HCT116 (cell line): ENCODE results near the gene PRKCH. TPM values are rescaled to one million over a fixed set of nuclear protein-coding genes. Genes with fewer than 3 reads are reported as not detected.

ENCODE experiments used
- ATAC-seq: fragments of 200-7000 bp; cut with Tn5 transposase; 2 replicates; pipeline ENCODE4 v1.9.1; 2020; ENCODE audit warnings: mild to moderate bottlenecking, moderate library complexity
- BruUV-seq: library from RNA; stranded (reverse); fragments of 400-500 nt; replicated peaks from 2 replicates; lab custom pipeline; 2021; lab: Mats Ljungman, UMichigan
- CTCF ChIA-PET: fragments of 300-600 bp; sonication (Branson Sonifier 250); formaldehyde crosslinking; loops from one replicate; lab custom pipeline; 2021; ENCODE audit warnings: antibody characterized with exemption; lab: Charles Lee
- POLR2A ChIA-PET: fragments of 300-600, 350-600 bp; sonication (Branson Sonifier 250); formaldehyde crosslinking; loops from one replicate; lab custom pipeline; 2021; ENCODE audit warnings: antibody characterized with exemption; lab: Charles Lee
- RAD21 ChIA-PET, 2 experiments: fragments of 300-600 bp; sonication (Branson Sonifier 250); formaldehyde crosslinking; loops; one replicate each; lab custom pipeline; 2023; ENCODE audit warnings: low total read pairs in 2 of 2; ENCODE audit not compliant: uncharacterized antibody in 2 of 2, unreplicated experiment in 2 of 2, low non-redundant PET in 1 of 2; lab: Charles Lee
- DNase-seq: peaks from one replicate; pipeline ENCODE4 v3.0.0-alpha.2; 2010; ENCODE audit warnings: low read depth, low spot score
- H2AFZ ChIP-seq: fragments of 200-600 bp; shearing (Covaris generic), sonication (generic); 2 replicates; pipeline ENCODE4 v1.6.1; 2017; ENCODE audit warnings: low read depth, mixed run types, mixed read lengths, antibody characterized with exemption, low read length; ENCODE audit not compliant: poor library complexity, severe bottlenecking
- H3K27ac ChIP-seq: 2 replicates; pipeline ENCODE4 v1.5.1; 2012; ENCODE audit warnings: low read depth, low read length
- H3K27me3 ChIP-seq: fragments of 200-600 bp; sonication (generic); 2 replicates; pipeline ENCODE4 v1.6.1; 2016; ENCODE audit warnings: mixed run types, low read length, mixed read lengths; ENCODE audit not compliant: insufficient read depth
- H3K36me3 ChIP-seq, 2 experiments: fragments of 200-500 bp in 1 of 2; fragments of 200-600 bp in 1 of 2; sonication (Bioruptor generic) in 1 of 2; sonication (generic) in 1 of 2; 2 replicates each; pipeline versions ENCODE4 v1.5.1 to v1.6.1; 2014 to 2016; ENCODE audit warnings: low read length in 2 of 2, inconsistent platforms in 1 of 2, mixed read lengths in 1 of 2, mixed run types in 1 of 2; ENCODE audit not compliant: insufficient read depth in 2 of 2, control insufficient read depth in 1 of 2
- H3K4me1 ChIP-seq, 2 experiments: fragments of 200-600 bp in 1 of 2; sonication (generic) in 1 of 2; 2 replicates each; pipeline versions ENCODE4 v1.5.1 to v1.6.1; 2012 to 2017; ENCODE audit warnings: low read length in 2 of 2, inconsistent platforms in 1 of 2, mild to moderate bottlenecking in 1 of 2, mixed read lengths in 1 of 2, mixed run types in 1 of 2, moderate library complexity in 1 of 2; ENCODE audit not compliant: insufficient read depth in 2 of 2, control insufficient read depth in 1 of 2
- H3K4me2 ChIP-seq: fragments of 200-600 bp; sonication (generic); 2 replicates; pipeline ENCODE4 v1.6.1; 2017; ENCODE audit warnings: mixed run types, low read length, mixed read lengths
- H3K4me3 ChIP-seq, 2 experiments: fragments of 200-600 bp in 1 of 2; sonication (generic) in 1 of 2; replicated peaks in 1 of 2; 2 replicates each; pipeline ENCODE4 v1.5.1; 2011 to 2016; ENCODE audit warnings: low read length in 2 of 2, control low read depth in 1 of 2, low read depth in 1 of 2, mild to moderate bottlenecking in 1 of 2, mixed read lengths in 1 of 2, mixed run types in 1 of 2
- H3K79me2 ChIP-seq: fragments of 200-600 bp; sonication (generic); 2 replicates; pipeline ENCODE4 v1.6.1; 2017; ENCODE audit warnings: mild to moderate bottlenecking, mixed run types, low read length, moderate library complexity, mixed read lengths; ENCODE audit not compliant: insufficient read depth
- H3K9ac ChIP-seq: fragments of 200-600 bp; sonication (generic); 2 replicates; pipeline ENCODE4 v1.6.1; 2016; ENCODE audit warnings: low read length, mixed read lengths
- H3K9me2 ChIP-seq: fragments of 200-600 bp; sonication (generic), shearing (Covaris generic); 2 replicates; pipeline ENCODE4 v1.6.1; 2017; ENCODE audit warnings: mixed run types, mild to moderate bottlenecking, moderate library complexity; ENCODE audit not compliant: insufficient read depth
- H3K9me3 ChIP-seq, 2 experiments: fragments of 200-500 bp in 1 of 2; fragments of 200-600 bp in 1 of 2; sonication (Bioruptor generic) in 1 of 2; sonication (generic) in 1 of 2; 2 replicates each; pipeline ENCODE4 v1.6.1; 2014 to 2017; ENCODE audit warnings: low read length in 2 of 2, mixed read lengths in 2 of 2, inconsistent platforms in 1 of 2, low read depth in 1 of 2, mild to moderate bottlenecking in 1 of 2, mixed run types in 1 of 2, moderate library complexity in 1 of 2; ENCODE audit not compliant: control insufficient read depth in 1 of 2, insufficient read depth in 1 of 2
- H4K20me1 ChIP-seq: fragments of 200-600 bp; sonication (generic), shearing (Covaris generic); 2 replicates; pipeline ENCODE4 v1.6.1; 2017; ENCODE audit warnings: mixed run types, mild to moderate bottlenecking, moderate library complexity; ENCODE audit not compliant: insufficient read depth
- CBX3 ChIP-seq: IDR thresholded peaks from 2 replicates; pipeline ENCODE4 v1.6.1; 2012; ENCODE audit warnings: low read depth
- CEBPB ChIP-seq: IDR thresholded peaks from 2 replicates; pipeline ENCODE4 v1.6.1; 2012; ENCODE audit warnings: low read depth
- JUND ChIP-seq: IDR thresholded peaks from 2 replicates; pipeline ENCODE4 v1.6.1; 2012
- POLR2AphosphoS5 ChIP-seq: IDR thresholded peaks from 2 replicates; pipeline ENCODE4 v1.6.1; 2011; ENCODE audit warnings: mild to moderate bottlenecking, low read depth, low read length, moderate library complexity
- RAD21 ChIP-seq: IDR thresholded peaks from 2 replicates; pipeline ENCODE4 v1.6.1; 2012; ENCODE audit warnings: low read depth, mild to moderate bottlenecking
- SP1 ChIP-seq: IDR thresholded peaks from 2 replicates; pipeline ENCODE4 v1.6.1; 2012; ENCODE audit warnings: low read depth
- YY1 ChIP-seq: IDR thresholded peaks from 2 replicates; pipeline ENCODE4 v1.6.1; 2011; ENCODE audit warnings: low read length, low read depth, moderate library complexity, mild to moderate bottlenecking; ENCODE audit not compliant: insufficient replicate concordance; ENCODE audit errors: extremely low read depth
- intact Hi-C: fragments of 100-400 bp; cut with micrococcal nuclease; formaldehyde crosslinking; loops from 2 replicates; pipeline ENCODE4 v1.10.0; 2022
- total RNA-seq: library from RNA; stranded (reverse); gene quantifications from one replicate; pipeline ENCODE4 v1.2.1, GENCODE V29; 2021; ENCODE audit not compliant: unreplicated experiment
- TF ChIP-seq, protein P1 (sequence below): IDR thresholded peaks from 2 replicates; pipeline ENCODE4 v1.6.1; 2011; ENCODE audit warnings: mild to moderate bottlenecking, low read length, moderate library complexity; ENCODE audit not compliant: insufficient replicate concordance; ENCODE audit errors: extremely low read depth
- TF ChIP-seq, protein P2 (sequence below): IDR thresholded peaks from 2 replicates; pipeline ENCODE4 v1.6.1; 2012

PRKCH gene
- total RNA-seq, 1 experiment from 2014 or later: 16.6 TPM

DNA sequence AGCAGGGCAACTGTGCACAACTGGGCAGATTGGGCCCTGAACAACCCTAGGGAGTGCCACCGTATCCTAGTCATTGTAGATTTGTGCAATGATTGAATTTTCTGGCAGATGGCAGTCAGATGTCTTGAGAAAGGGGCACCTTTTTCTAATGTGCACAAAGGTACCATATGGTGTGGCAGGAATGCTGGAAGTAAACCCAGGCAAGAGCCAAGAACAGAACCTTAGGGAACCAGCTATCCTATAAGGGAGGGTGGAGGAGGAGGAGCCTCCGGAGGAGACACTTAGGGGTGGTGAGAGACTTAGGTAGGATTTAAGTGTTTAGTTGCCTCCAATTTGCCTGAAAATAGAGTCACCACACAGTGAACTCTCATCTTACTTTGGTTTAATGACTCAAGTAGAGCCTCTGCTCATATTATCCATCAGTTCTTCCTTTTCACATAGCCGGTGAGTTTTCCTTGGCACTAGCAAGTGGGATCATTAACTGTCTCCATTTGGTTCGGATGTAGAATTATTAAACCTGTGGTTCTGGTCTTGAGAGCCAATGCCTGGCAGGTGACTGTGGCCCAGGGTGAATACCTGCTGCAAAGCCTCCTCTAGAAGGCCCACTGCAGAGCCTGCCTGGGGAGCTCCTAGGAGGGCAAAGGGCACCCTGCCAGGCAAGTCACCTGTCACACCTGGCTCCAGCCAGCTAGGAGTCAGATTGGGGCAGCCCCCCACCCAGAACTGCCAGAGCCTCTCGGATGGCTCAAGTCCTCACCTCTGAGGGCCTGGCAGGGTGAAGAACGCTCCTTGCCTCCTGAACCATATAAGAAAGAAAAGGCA lies 189.6 kb downstream of the PRKCH start:
- Histone ChIP-seq H3K4me2 (peak overlapping the region; percentile 47), H3K4me3 (no peak overlapping the region), H3K4me1 (peaks cover 33 to 46% of the 10 kb centered on the region in 2 experiments), H3K36me3 (no peaks in the 10 kb centered on the region), H3K9ac (no peak overlapping the region), H4K20me1 (no peaks in the 10 kb centered on the region), H3K9me3 (no peaks in the 10 kb centered on the region), H3K79me2 (no peaks in the 10 kb centered on the region), H3K27me3 (no peaks in the 10 kb centered on the region), H3K9me2 (no peaks in the 10 kb centered on the region), H2AFZ (no peak overlapping the region), H3K27ac (peak overlapping the region; percentile 79)
- ChIA-PET RAD21 (no interaction called here), CTCF (no interaction called here), POLR2A (interaction anchor here (1.0 to 1.9 kb wide), 2 partner anchors 22 to 26 kb away, joined by 3 to 6 read pairs; no protein-coding TSS in a partner anchor)
- ATAC-seq: peak; percentile 39
- TF ChIP-seq POLR2AphosphoS5: no peak
- TF ChIP-seq RAD21: peak; percentile 22; the same call in 1 of the 2 replicates
- no peak for TF ChIP-seq CBX3
- TF ChIP-seq, protein P1, sequence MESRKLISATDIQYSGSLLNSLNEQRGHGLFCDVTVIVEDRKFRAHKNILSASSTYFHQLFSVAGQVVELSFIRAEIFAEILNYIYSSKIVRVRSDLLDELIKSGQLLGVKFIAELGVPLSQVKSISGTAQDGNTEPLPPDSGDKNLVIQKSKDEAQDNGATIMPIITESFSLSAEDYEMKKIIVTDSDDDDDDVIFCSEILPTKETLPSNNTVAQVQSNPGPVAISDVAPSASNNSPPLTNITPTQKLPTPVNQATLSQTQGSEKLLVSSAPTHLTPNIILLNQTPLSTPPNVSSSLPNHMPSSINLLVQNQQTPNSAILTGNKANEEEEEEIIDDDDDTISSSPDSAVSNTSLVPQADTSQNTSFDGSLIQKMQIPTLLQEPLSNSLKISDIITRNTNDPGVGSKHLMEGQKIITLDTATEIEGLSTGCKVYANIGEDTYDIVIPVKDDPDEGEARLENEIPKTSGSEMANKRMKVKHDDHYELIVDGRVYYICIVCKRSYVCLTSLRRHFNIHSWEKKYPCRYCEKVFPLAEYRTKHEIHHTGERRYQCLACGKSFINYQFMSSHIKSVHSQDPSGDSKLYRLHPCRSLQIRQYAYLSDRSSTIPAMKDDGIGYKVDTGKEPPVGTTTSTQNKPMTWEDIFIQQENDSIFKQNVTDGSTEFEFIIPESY: no peak
- no TSS peak for BruUV-seq
- intact Hi-C loops: no loop called here
- no peak for DNase-seq

DNA sequence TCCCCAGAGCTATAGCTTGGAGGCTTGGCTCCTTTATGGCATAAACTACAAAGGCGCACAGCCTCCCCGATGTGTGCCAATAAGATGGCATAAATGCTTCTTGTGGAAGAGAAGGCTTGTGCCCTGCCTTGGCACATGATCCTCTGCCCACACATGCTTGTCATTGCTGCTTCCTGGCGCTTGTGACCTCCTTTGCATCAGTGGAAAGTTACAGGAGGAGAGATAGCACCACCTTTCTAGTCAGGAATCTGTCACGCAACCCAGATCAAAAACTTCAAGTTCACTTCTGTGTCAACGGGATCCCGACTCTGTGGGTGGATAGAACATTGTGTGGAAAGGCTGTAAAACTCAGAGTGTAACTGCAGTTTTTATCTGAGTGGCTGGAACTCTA lies 190.2 kb downstream of the PRKCH start:
- Histone ChIP-seq H3K9ac (no peak overlapping the region), H3K4me2 (peak overlapping the region; percentile 47)
- DNase-seq: no peak

More for the DNA sequence above, 190.2 kb downstream of the PRKCH start:
- CTCF ChIA-PET: no interaction called here
- TF ChIP-seq JUND: no peak
- no peak for TF ChIP-seq YY1
- TF ChIP-seq SP1: peak; percentile 47; the same call in 1 of the 2 replicates
- TF ChIP-seq CEBPB: no peak
- TF ChIP-seq, protein P2, sequence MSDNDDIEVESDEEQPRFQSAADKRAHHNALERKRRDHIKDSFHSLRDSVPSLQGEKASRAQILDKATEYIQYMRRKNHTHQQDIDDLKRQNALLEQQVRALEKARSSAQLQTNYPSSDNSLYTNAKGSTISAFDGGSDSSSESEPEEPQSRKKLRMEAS: peak; percentile 34; the same call in 1 of the 2 replicates
- H3K27ac ChIP-seq: peak overlapping the region; percentile 79
- H3K36me3 ChIP-seq: no peaks in the 10 kb centered on the region
- no TSS peak for BruUV-seq
- RAD21 ChIA-PET: interaction anchor here in 1 of 2 experiments (0.7 kb wide), 1 partner anchor 12 kb away, joined by 4 read pairs; no protein-coding TSS in a partner anchor
- no peak overlapping the region for H2AFZ ChIP-seq
- H3K27me3 ChIP-seq: no peaks in the 10 kb centered on the region
- peaks cover 33 to 50% of the 10 kb centered on the region in 2 experiments for H3K4me1 ChIP-seq
- peak; percentile 47 for ATAC-seq
- POLR2A ChIA-PET: interaction anchor here (1.3 to 1.9 kb wide), 3 partner anchors 14 to 51 kb away, joined by 5 to 6 read pairs (median 6); no protein-coding TSS in a partner anchor
- H4K20me1 ChIP-seq: no peaks in the 10 kb centered on the region
- H3K9me2 ChIP-seq: no peaks in the 10 kb centered on the region
- intact Hi-C loops: no loop called here
- H3K9me3 ChIP-seq: no peaks in the 10 kb centered on the region
- no peaks in the 10 kb centered on the region for H3K79me2 ChIP-seq
- no peak overlapping the region for H3K4me3 ChIP-seq
